HEK293T (cell line): ENCODE results near the gene BBX.

ENCODE experiments used
- CTCF ChIA-PET: fragments of 350-600 bp; formaldehyde crosslinking; extraction: SDS; loops from one replicate; lab custom pipeline; 2021; ENCODE audit warnings: antibody characterized with exemption, inconsistent platforms; lab: Yijun Ruan, JAX
- POLR2A ChIA-PET: fragments of 350-600 bp; formaldehyde crosslinking; extraction: SDS; loops from one replicate; lab custom pipeline; 2020; ENCODE audit warnings: antibody characterized with exemption, inconsistent platforms; lab: Yijun Ruan, JAX
- DNase-seq: peaks from one replicate; pipeline ENCODE4 v3.0.0; 2012; ENCODE audit warnings: mixed read lengths; ENCODE audit errors: extremely low spot score
- ARNT ChIP-seq: fragments of 450-650 bp; IDR thresholded peaks from 2 replicates; pipeline ENCODE4 v1.6.1; 2017; ENCODE audit warnings: mild to moderate bottlenecking
- BHLHE40 ChIP-seq: fragments of 450-650 bp; IDR thresholded peaks from 2 replicates; pipeline ENCODE4 v1.6.1; 2016; ENCODE audit warnings: mild to moderate bottlenecking, moderate library complexity, borderline replicate concordance
- CTBP1 ChIP-seq: fragments of 450-650 bp; IDR thresholded peaks from 2 replicates; pipeline ENCODE4 v1.6.1; 2016; ENCODE audit warnings: borderline replicate concordance
- ELF4 ChIP-seq: fragments of 450-650 bp; IDR thresholded peaks from 2 replicates; pipeline ENCODE4 v1.6.1; 2017; ENCODE audit warnings: antibody characterized with exemption
- FOXA1 ChIP-seq: fragments of 450-650 bp; IDR thresholded peaks from 2 replicates; pipeline ENCODE4 v1.6.1; 2016; ENCODE audit warnings: mild to moderate bottlenecking
- FOXK2 ChIP-seq: fragments of 450-650 bp; IDR thresholded peaks from 2 replicates; pipeline ENCODE4 v1.6.1; 2016; ENCODE audit warnings: mild to moderate bottlenecking
- FOXM1 ChIP-seq: fragments of 450-650 bp; IDR thresholded peaks from 2 replicates; pipeline ENCODE4 v1.6.1; 2017; ENCODE audit warnings: mild to moderate bottlenecking, borderline replicate concordance
- HDGF ChIP-seq: fragments of 450-650 bp; IDR thresholded peaks from 2 replicates; pipeline ENCODE4 v1.6.1; 2017; ENCODE audit warnings: antibody characterized with exemption, borderline replicate concordance
- L3MBTL2 ChIP-seq: fragments of 450-650 bp; conservative IDR thresholded peaks from 2 replicates; pipeline ENCODE4 v1.6.1; 2016; ENCODE audit warnings: mild to moderate bottlenecking
- LEF1 ChIP-seq: fragments of 450-650 bp; IDR thresholded peaks from 2 replicates; pipeline ENCODE4 v1.6.1; 2017; ENCODE audit warnings: mild to moderate bottlenecking, borderline replicate concordance
- NFRKB ChIP-seq: fragments of 450-650 bp; IDR thresholded peaks from 2 replicates; pipeline ENCODE4 v1.6.1; 2016; ENCODE audit warnings: mild to moderate bottlenecking, moderate library complexity
- PKNOX1 ChIP-seq: fragments of 450-650 bp; IDR thresholded peaks from 2 replicates; pipeline ENCODE4 v1.6.1; 2016
- SP1 ChIP-seq: fragments of 450-650 bp; IDR thresholded peaks from 2 replicates; pipeline ENCODE4 v1.6.1; 2017
- SUZ12 ChIP-seq: fragments of 450-650 bp; IDR thresholded peaks from 2 replicates; pipeline ENCODE4 v1.6.1; 2016; ENCODE audit warnings: mild to moderate bottlenecking
- TARDBP ChIP-seq: fragments of 450-650 bp; IDR thresholded peaks from 2 replicates; pipeline ENCODE4 v1.6.1; 2016
- ZNF384 ChIP-seq: fragments of 450-650 bp; IDR thresholded peaks from 2 replicates; pipeline ENCODE4 v1.6.1; 2016

Gene BBX

GRCh38 chr3:107522510-107523288, at the start of gene BBX:
TSS of gene BBX (plus strand) at chr3:107522962. CDS start at chr3:107710461, 187,499 bp downstream.
- TF ChIP-seq SP1: no peak
- peak; percentile 100 for TF ChIP-seq PKNOX1
- no peak for TF ChIP-seq TARDBP
- DNase-seq: peak; percentile 78
- ChIA-PET CTCF (no interaction called here), POLR2A (interaction anchor here (1.7 kb wide), 1 partner anchor 92 kb away, joined by 4 read pairs; no protein-coding TSS in a partner anchor)

GRCh38 chr3:107476462-107476861, 46.3 kb upstream of the BBX start:
- POLR2A ChIA-PET: no interaction called here
- TF ChIP-seq LEF1: no peak
- TF ChIP-seq FOXM1: no peak
- no peak for TF ChIP-seq SP1
- TF ChIP-seq HDGF: no peak
- no peak for TF ChIP-seq TARDBP
- no peak for DNase-seq
- CTCF ChIA-PET: no interaction called here

GRCh38 chr3:107487490-107487889, 35.3 kb upstream of the BBX start:
- ChIA-PET CTCF (interaction anchor here (0.6 kb wide), 1 partner anchor 50 kb away, joined by 3 read pairs; no protein-coding TSS in a partner anchor), POLR2A (no interaction called here)
- DNase-seq: no peak
- TF ChIP-seq BHLHE40 (no peak), L3MBTL2 (no peak), FOXK2 (no peak), ARNT (no peak), NFRKB (no peak)

- DNase-seq: no peak
- TF ChIP-seq SUZ12: no peak
- TF ChIP-seq TARDBP: no peak
- no peak for TF ChIP-seq ARNT
- TF ChIP-seq PKNOX1: no peak
- TF ChIP-seq SP1: no peak
- TF ChIP-seq CTBP1: no peak
- no peak for TF ChIP-seq FOXK2
- ChIA-PET CTCF (no interaction called here), POLR2A (interaction anchor here (1.1 kb wide), 1 partner anchor 58 kb away, joined by 3 read pairs; no protein-coding TSS in a partner anchor)
These were observed 33.8 kb upstream of the BBX start for GRCh38 chr3:107488942-107489341.

- ChIA-PET POLR2A (no interaction called here), CTCF (no interaction called here)
- no peak for TF ChIP-seq HDGF
- no peak for TF ChIP-seq LEF1
- no peak for TF ChIP-seq ARNT
- TF ChIP-seq FOXM1: no peak
- TF ChIP-seq SUZ12: no peak
- TF ChIP-seq CTBP1: no peak
- no peak for TF ChIP-seq FOXK2
- TF ChIP-seq FOXA1: no peak
- no peak for TF ChIP-seq NFRKB
- no peak for TF ChIP-seq PKNOX1
- no peak for TF ChIP-seq TARDBP
- TF ChIP-seq BHLHE40: no peak
- no peak for DNase-seq
These were observed 29.6 kb upstream of the BBX start for GRCh38 chr3:107493134-107493533.

- CTCF ChIA-PET: no interaction called here
- DNase-seq: no peak
- TF ChIP-seq ZNF384 (no peak), L3MBTL2 (no peak), FOXA1 (no peak), PKNOX1 (no peak), SUZ12 (no peak), FOXM1 (no peak), LEF1 (no peak)
- POLR2A ChIA-PET: no interaction called here
These were observed 25.9 kb upstream of the BBX start for GRCh38 chr3:107496855-107497254.

GRCh38 chr3:107498646-107499045, 24.1 kb upstream of the BBX start:
- no peak for DNase-seq
- TF ChIP-seq LEF1 (no peak), SUZ12 (no peak), BHLHE40 (no peak), PKNOX1 (no peak), ELF4 (no peak), SP1 (no peak), FOXM1 (no peak)
- POLR2A ChIA-PET: no interaction called here
- CTCF ChIA-PET: no interaction called here
